ENCODE measurements around the gene PRAMEF12.
"Not testable (repeated sequence)": the region's sequence is repeated elsewhere in the genome, so short reads cannot be mapped to it uniquely, and the experiment has no call there.

DNA sequence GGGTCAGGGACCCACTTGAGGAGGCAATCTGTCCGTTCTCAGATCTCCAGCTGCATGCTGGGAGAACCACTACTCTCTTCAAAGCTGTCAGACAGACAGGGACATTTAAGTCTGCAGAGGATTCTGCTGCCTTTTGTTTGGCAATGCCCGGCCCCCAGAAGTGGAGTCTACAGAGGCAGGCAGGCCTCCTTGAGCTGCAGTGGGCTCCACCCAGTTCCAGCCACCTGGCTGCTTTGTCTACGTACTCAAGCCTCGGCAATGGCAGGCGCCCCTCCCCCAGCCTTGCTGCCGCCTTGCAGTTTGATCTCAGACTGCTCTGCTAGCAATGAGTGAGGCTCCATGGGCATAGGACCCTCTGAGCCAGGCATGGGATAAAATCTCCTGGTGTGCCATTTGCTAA is 45.5 kb downstream of the PRAMEF12 start:
- TF ChIP-seq, protein P1, sequence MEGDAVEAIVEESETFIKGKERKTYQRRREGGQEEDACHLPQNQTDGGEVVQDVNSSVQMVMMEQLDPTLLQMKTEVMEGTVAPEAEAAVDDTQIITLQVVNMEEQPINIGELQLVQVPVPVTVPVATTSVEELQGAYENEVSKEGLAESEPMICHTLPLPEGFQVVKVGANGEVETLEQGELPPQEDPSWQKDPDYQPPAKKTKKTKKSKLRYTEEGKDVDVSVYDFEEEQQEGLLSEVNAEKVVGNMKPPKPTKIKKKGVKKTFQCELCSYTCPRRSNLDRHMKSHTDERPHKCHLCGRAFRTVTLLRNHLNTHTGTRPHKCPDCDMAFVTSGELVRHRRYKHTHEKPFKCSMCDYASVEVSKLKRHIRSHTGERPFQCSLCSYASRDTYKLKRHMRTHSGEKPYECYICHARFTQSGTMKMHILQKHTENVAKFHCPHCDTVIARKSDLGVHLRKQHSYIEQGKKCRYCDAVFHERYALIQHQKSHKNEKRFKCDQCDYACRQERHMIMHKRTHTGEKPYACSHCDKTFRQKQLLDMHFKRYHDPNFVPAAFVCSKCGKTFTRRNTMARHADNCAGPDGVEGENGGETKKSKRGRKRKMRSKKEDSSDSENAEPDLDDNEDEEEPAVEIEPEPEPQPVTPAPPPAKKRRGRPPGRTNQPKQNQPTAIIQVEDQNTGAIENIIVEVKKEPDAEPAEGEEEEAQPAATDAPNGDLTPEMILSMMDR (IDR thresholded peaks at IDR 0.05): not testable (repeated sequence)
- not testable (repeated sequence) for TF ChIP-seq POLR2A (IDR thresholded peaks at IDR 0.05)
